Mesenchymal stem cell (in vitro differentiated cells and primary cell): ENCODE results near the gene CHI3L1.

ENCODE experiments used
- DNase-seq: peaks from one replicate; pipeline ENCODE4 v3.0.0-alpha.2; 2013
- H2AFZ ChIP-seq: one replicate; pipeline ENCODE4 v1.6.1; 2013; ENCODE audit warnings: low read depth, mild to moderate bottlenecking, control low read depth, inconsistent platforms, low read length, moderate library complexity
- H2AK5ac ChIP-seq: 2 replicates; pipeline ENCODE4 v1.6.1; 2013; ENCODE audit warnings: low read length, moderate library complexity, mild to moderate bottlenecking, inconsistent platforms; ENCODE audit not compliant: severe bottlenecking
- H2BK120ac ChIP-seq: one replicate; pipeline ENCODE4 v1.6.1; 2013; ENCODE audit warnings: low read depth, mild to moderate bottlenecking, inconsistent platforms, low read length, moderate library complexity
- H2BK12ac ChIP-seq, 2 experiments: one replicate each; pipeline ENCODE4 v1.6.1; 2013; ENCODE audit warnings: inconsistent platforms in 2 of 2, low read length in 2 of 2, mild to moderate bottlenecking in 2 of 2, moderate library complexity in 2 of 2, control low read depth in 1 of 2
- H2BK15ac ChIP-seq: one replicate; pipeline ENCODE4 v1.6.1; 2013; ENCODE audit warnings: mild to moderate bottlenecking, low read depth, inconsistent platforms; ENCODE audit not compliant: poor library complexity, severe bottlenecking
- H2BK5ac ChIP-seq: 2 replicates; pipeline ENCODE4 v1.6.1; 2013; ENCODE audit warnings: low read depth, mild to moderate bottlenecking, low read length, control low read depth, inconsistent platforms; ENCODE audit not compliant: poor library complexity, severe bottlenecking
- H3K14ac ChIP-seq, 2 experiments: one replicate each; pipeline ENCODE4 v1.6.1; 2013; ENCODE audit warnings: inconsistent platforms in 2 of 2, low read length in 2 of 2, control low read depth in 1 of 2, mild to moderate bottlenecking in 1 of 2, moderate library complexity in 1 of 2
- H3K18ac ChIP-seq, 2 experiments: one replicate each; pipeline ENCODE4 v1.6.1; 2013; ENCODE audit warnings: inconsistent platforms in 2 of 2, low read length in 2 of 2, control low read depth in 1 of 2, low read depth in 1 of 2, mild to moderate bottlenecking in 1 of 2
- H3K23ac ChIP-seq, 2 experiments: one replicate each; pipeline ENCODE4 v1.6.1; 2013; ENCODE audit warnings: inconsistent platforms in 2 of 2, low read length in 2 of 2, mild to moderate bottlenecking in 2 of 2, moderate library complexity in 2 of 2, control low read depth in 1 of 2
- H3K27ac ChIP-seq: 2 replicates; pipeline ENCODE4 v1.5.1; 2013; ENCODE audit warnings: mild to moderate bottlenecking, moderate library complexity, low read length, control low read depth, inconsistent platforms; ENCODE audit not compliant: poor library complexity, severe bottlenecking
- H3K27me3 ChIP-seq, 2 experiments: 2 replicates each; pipeline versions ENCODE4 v1.6.1 to v1.7.0; 2013; ENCODE audit warnings: low read length in 2 of 2, mild to moderate bottlenecking in 2 of 2, moderate library complexity in 2 of 2, control low read depth in 1 of 2, inconsistent platforms in 1 of 2; ENCODE audit not compliant: control insufficient read depth in 1 of 2, insufficient read depth in 1 of 2
- H3K36me3 ChIP-seq, 2 experiments: 2 replicates each; pipeline versions ENCODE4 v1.6.1 to v1.7.0; 2013; ENCODE audit warnings: low read length in 2 of 2, control low read depth in 1 of 2, inconsistent platforms in 1 of 2, low read depth in 1 of 2, mild to moderate bottlenecking in 1 of 2; ENCODE audit not compliant: insufficient read depth in 2 of 2, control insufficient read depth in 1 of 2
- H3K4ac ChIP-seq, 2 experiments: one replicate each; pipeline ENCODE4 v1.6.1; 2013; ENCODE audit warnings: inconsistent platforms in 2 of 2, low read length in 2 of 2, mild to moderate bottlenecking in 2 of 2, moderate library complexity in 2 of 2, control low read depth in 1 of 2, low read depth in 1 of 2
- H3K4me1 ChIP-seq: 2 replicates; pipeline ENCODE4 v1.6.1; 2013; ENCODE audit warnings: low read depth, low read length, control low read depth; ENCODE audit not compliant: control insufficient read depth, insufficient read depth
- H3K4me2 ChIP-seq: 2 replicates; pipeline ENCODE4 v1.6.1; 2013; ENCODE audit warnings: low read length, mild to moderate bottlenecking, inconsistent platforms; ENCODE audit not compliant: poor library complexity, severe bottlenecking
- H3K4me3 ChIP-seq, 2 experiments: 2 replicates each; pipeline versions ENCODE4 v1.5.1 to v1.7.0; 2013; ENCODE audit warnings: low read length in 2 of 2, mild to moderate bottlenecking in 2 of 2, control low read depth in 1 of 2, low read depth in 1 of 2; ENCODE audit not compliant: insufficient read depth in 1 of 2
- H3K79me1 ChIP-seq: replicated peaks from 2 replicates; pipeline ENCODE4 v1.6.1; 2013; ENCODE audit warnings: mild to moderate bottlenecking, control low read depth, low read length, inconsistent platforms; ENCODE audit not compliant: poor library complexity, severe bottlenecking
- H3K9ac ChIP-seq: 2 replicates; pipeline ENCODE4 v1.7.0; 2013; ENCODE audit warnings: mild to moderate bottlenecking, low read length, moderate library complexity
- H3K9me3 ChIP-seq: 2 replicates; pipeline ENCODE4 v1.7.0; 2013; ENCODE audit warnings: mild to moderate bottlenecking, low read length; ENCODE audit not compliant: control insufficient read depth
- H4K8ac ChIP-seq: one replicate; pipeline ENCODE4 v1.6.1; 2013; ENCODE audit warnings: inconsistent platforms, mild to moderate bottlenecking, low read length, moderate library complexity
- H4K91ac ChIP-seq: one replicate; pipeline ENCODE4 v1.6.1; 2013; ENCODE audit warnings: mild to moderate bottlenecking, low read length, inconsistent platforms
- WGBS: methylation state at CpG from one replicate; pipeline ENCODE4 v1.1.7; 2013; ENCODE audit warnings: mixed read lengths; 5-methylcytosine and 5-hydroxymethylcytosine counted together

CHI3L1 gene

DNA sequence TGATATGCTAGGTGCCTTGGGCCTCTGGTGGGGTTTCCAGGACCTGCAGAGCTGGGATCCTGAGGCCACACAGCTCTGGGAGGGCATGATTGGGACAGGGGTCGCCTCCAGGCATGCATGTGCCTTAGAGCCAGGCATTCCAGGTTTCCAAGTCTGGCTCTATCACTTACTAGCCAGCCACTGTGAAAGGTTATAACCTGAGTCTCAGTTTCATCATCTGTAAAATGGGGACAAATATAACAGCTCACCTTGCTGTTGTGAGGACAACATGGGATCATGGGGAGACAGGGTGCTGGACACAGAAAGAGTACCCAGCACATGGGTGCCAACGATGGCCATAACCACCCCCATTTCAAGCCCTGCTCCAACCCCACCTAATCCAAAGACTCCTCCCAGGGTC, 2.7 kb downstream of the CHI3L1 start:
- no peak overlapping the region for H2BK12ac ChIP-seq
- no peak overlapping the region for H3K23ac ChIP-seq
- no peak overlapping the region for H2BK15ac ChIP-seq
- peak overlapping the region in 1 of 2 experiments; percentile 66 for H3K4me3 ChIP-seq
- peaks cover 3% of the 10 kb centered on the region for H3K4me1 ChIP-seq
- H3K27me3 ChIP-seq: no peaks in the 10 kb centered on the region
- H2BK5ac ChIP-seq: no peak overlapping the region
- H3K18ac ChIP-seq: no peak overlapping the region
- no peak for DNase-seq
- H3K4ac ChIP-seq: no peak overlapping the region
- no peak overlapping the region for H2AFZ ChIP-seq
- no peak overlapping the region for H3K14ac ChIP-seq
- H3K36me3 ChIP-seq: peaks cover 0 to 29% of the 10 kb centered on the region in 2 experiments
- no peak overlapping the region for H2AK5ac ChIP-seq
- no peak overlapping the region for H3K4me2 ChIP-seq
- peak overlapping the region; percentile 57 for H3K9ac ChIP-seq
- WGBS: 95% methylated on average over 2 of the region's 2 CpGs
- no peaks in the 10 kb centered on the region for H3K9me3 ChIP-seq
- H4K8ac ChIP-seq: no peak overlapping the region
- H2BK120ac ChIP-seq: no peak overlapping the region
- H3K27ac ChIP-seq: no peak overlapping the region
- no peak overlapping the region for H4K91ac ChIP-seq
- H3K79me1 ChIP-seq: no peaks in the 10 kb centered on the region

GRCh38 chr1:203182387-203182953, 4.0 kb downstream of the CHI3L1 start:
- 93% methylated on average over 4 of the region's 7 CpGs for WGBS
- Histone ChIP-seq H3K36me3 (peaks cover 0 to 31% of the 10 kb centered on the region in 2 experiments), H2BK5ac (no peak overlapping the region), H3K4me3 (no peak overlapping the region), H3K27me3 (no peaks in the 10 kb centered on the region), H3K9ac (peak overlapping the region; percentile 11), H2AK5ac (no peak overlapping the region), H3K27ac (no peak overlapping the region), H2BK15ac (no peak overlapping the region), H2BK120ac (no peak overlapping the region), H3K14ac (no peak overlapping the region), H3K4me2 (no peak overlapping the region), H3K79me1 (no peaks in the 10 kb centered on the region), H2AFZ (no peak overlapping the region), H2BK12ac (no peak overlapping the region), H3K4ac (peak overlapping the region in 1 of 2 experiments; percentile 35), H4K8ac (no peak overlapping the region), H4K91ac (no peak overlapping the region), H3K18ac (no peak overlapping the region), H3K9me3 (no peaks in the 10 kb centered on the region), H3K4me1 (peaks cover 11% of the 10 kb centered on the region), H3K23ac (no peak overlapping the region)
- DNase-seq: no peak

GRCh38 chr1:203181586-203182386, 4.7 kb downstream of the CHI3L1 start:
- no peak for DNase-seq
- Histone ChIP-seq H2BK12ac (peak overlapping the region in 1 of 2 experiments; percentile 10), H3K18ac (no peak overlapping the region), H3K36me3 (peaks cover 0 to 31% of the 10 kb centered on the region in 2 experiments), H3K4ac (peak overlapping the region in 1 of 2 experiments; percentile 35), H2BK5ac (no peak overlapping the region), H3K9ac (peak overlapping the region; percentile 11), H3K9me3 (no peaks in the 10 kb centered on the region), H3K27me3 (no peaks in the 10 kb centered on the region), H2AFZ (no peak overlapping the region), H4K8ac (no peak overlapping the region), H3K4me1 (peaks cover 13% of the 10 kb centered on the region), H3K4me3 (no peak overlapping the region), H2AK5ac (no peak overlapping the region), H3K23ac (no peak overlapping the region), H3K14ac (no peak overlapping the region), H3K4me2 (no peak overlapping the region), H3K27ac (no peak overlapping the region), H2BK15ac (peak overlapping the region; percentile 40), H4K91ac (no peak overlapping the region), H3K79me1 (no peaks in the 10 kb centered on the region), H2BK120ac (no peak overlapping the region)
- 86% methylated on average over 10 of the region's 10 CpGs for WGBS

- Histone ChIP-seq H3K9ac (no peak overlapping the region), H3K4me2 (no peak overlapping the region), H3K79me1 (no peaks in the 10 kb centered on the region), H2AFZ (no peak overlapping the region), H4K8ac (no peak overlapping the region), H2AK5ac (no peak overlapping the region), H3K4me3 (no peak overlapping the region), H3K23ac (no peak overlapping the region), H3K4ac (no peak overlapping the region), H3K9me3 (no peaks in the 10 kb centered on the region), H4K91ac (no peak overlapping the region), H3K27me3 (no peaks in the 10 kb centered on the region), H3K18ac (no peak overlapping the region), H2BK120ac (no peak overlapping the region), H3K27ac (no peak overlapping the region), H2BK5ac (no peak overlapping the region), H2BK12ac (no peak overlapping the region), H2BK15ac (no peak overlapping the region), H3K36me3 (peaks cover 0 to 31% of the 10 kb centered on the region in 2 experiments), H3K4me1 (peaks cover 16% of the 10 kb centered on the region), H3K14ac (no peak overlapping the region)
- 94% methylated on average over 10 of the region's 11 CpGs for WGBS
- no peak for DNase-seq
These were observed 5.7 kb downstream of the CHI3L1 start for GRCh38 chr1:203180611-203181330.
